NCI-H82 treated with DMSO at 0.1 percent for 48 hours (cell line): ENCODE measurements around the gene CCND1.

Experiments used
- DNase-seq: peaks from one replicate; lab custom pipeline; 2025; ENCODE audit not compliant: unreplicated experiment; lab: John Stamatoyannopoulos, UW

CCND1 gene

GRCh38 chr11:69640260-69640994, 529 bp upstream of the CCND1 start:
- DNase-seq, result no peak

- no peak for DNase-seq
These were observed 959 bp downstream of the CCND1 start for GRCh38 chr11:69641681-69642548.

GRCh38 chr11:69642549-69642912, 1.6 kb downstream of the CCND1 start:
- no peak for DNase-seq

GRCh38 chr11:69642913-69643632, 2.1 kb downstream of the CCND1 start:
- peak; percentile 4 for DNase-seq

- no peak for DNase-seq
These were observed 2.7 kb downstream of the CCND1 start for GRCh38 chr11:69643646-69644045.

GRCh38 chr11:69644071-69644961, 3.4 kb downstream of the CCND1 start:
- no peak for DNase-seq

GRCh38 chr11:69644962-69645675, 4.2 kb downstream of the CCND1 start:
- DNase-seq, result no peak

- no peak for DNase-seq
These were observed 5.0 kb downstream of the CCND1 start for GRCh38 chr11:69645801-69646492.

GRCh38 chr11:69646493-69647389, 5.8 kb downstream of the CCND1 start:
- no peak for DNase-seq

GRCh38 chr11:69647390-69647748, 6.4 kb downstream of the CCND1 start:
- no peak for DNase-seq

- DNase-seq, result no peak
These were observed 7.0 kb downstream of the CCND1 start for GRCh38 chr11:69647761-69648497.

- no peak for DNase-seq
These were observed 8.0 kb downstream of the CCND1 start for GRCh38 chr11:69648679-69649575.

- DNase-seq, result no peak
These were observed 8.6 kb downstream of the CCND1 start for GRCh38 chr11:69649576-69649900.

- DNase-seq, result no peak
These were observed 9.3 kb downstream of the CCND1 start for GRCh38 chr11:69650081-69650831.

- no peak for DNase-seq
These were observed 9.9 kb downstream of the CCND1 start for GRCh38 chr11:69650832-69651344.
